K562 (cell line): ENCODE results near the gene GNG7. TPM values are rescaled to one million over a fixed set of nuclear protein-coding genes. Genes with fewer than 3 reads are reported as not detected.

Experiments
- ARHGAP35 ChIP-seq: fragments of 450-650 bp; IDR thresholded peaks from 2 replicates; pipeline ENCODE4 v1.6.1; 2018; ENCODE audit not compliant: partially characterized antibody
- FOXK2 ChIP-seq, 2 experiments: fragments of 450-650 bp; IDR thresholded peaks in 1 of 2; conservative IDR thresholded peaks in 1 of 2; 2 replicates each; pipeline ENCODE4 v1.6.1; 2016; ENCODE audit warnings: low read depth in 2 of 2, mild to moderate bottlenecking in 1 of 2
- HDAC1 ChIP-seq, 2 experiments: fragments of 450-650 bp; IDR thresholded peaks; 2 replicates each; pipeline ENCODE4 v1.6.1; 2016 to 2017; ENCODE audit warnings: inconsistent platforms in 1 of 2, mild to moderate bottlenecking in 1 of 2, moderate library complexity in 1 of 2
- KLF1 ChIP-seq: fragments of 450-650 bp; IDR thresholded peaks from 2 replicates; pipeline ENCODE4 v1.6.1; 2016; ENCODE audit warnings: missing genetic modification characterization, missing compliant biosample characterization
- MAFF ChIP-seq: IDR thresholded peaks from 2 replicates; pipeline ENCODE4 v1.6.1; 2012; ENCODE audit warnings: low read length, improper control_type of control experiment
- MAFK ChIP-seq: IDR thresholded peaks from 2 replicates; pipeline ENCODE4 v1.6.1; 2011; ENCODE audit warnings: low read length, improper control_type of control experiment
- MEF2A ChIP-seq: IDR thresholded peaks from 2 replicates; pipeline ENCODE4 v1.6.1; 2011; ENCODE audit warnings: low read depth, mild to moderate bottlenecking, low read length, moderate library complexity; ENCODE audit not compliant: control insufficient read depth
- MEIS2 ChIP-seq: fragments of 450-650 bp; IDR thresholded peaks from 2 replicates; pipeline ENCODE4 v1.6.1; 2014; ENCODE audit warnings: mild to moderate bottlenecking; ENCODE audit not compliant: partially characterized antibody
- SP1 ChIP-seq: sonication (generic); formaldehyde crosslinking; IDR thresholded peaks from 2 replicates; pipeline ENCODE4 v1.8.1; 2022; ENCODE audit warnings: mild to moderate bottlenecking, missing genetic modification reagents
- ZBTB40 ChIP-seq, 2 experiments: fragments of 450-650 bp in 1 of 2; sonication (generic) in 1 of 2; formaldehyde crosslinking in 1 of 2; IDR thresholded peaks; 2 replicates each; pipeline versions ENCODE4 v1.7.1 to v1.9.0; 2016 to 2022; ENCODE audit warnings: inconsistent platforms in 1 of 2, mild to moderate bottlenecking in 1 of 2, missing genetic modification reagents in 1 of 2
- polyA plus RNA-seq, 8 experiments: library from polyadenylated mRNA; depleted of rRNA in 4 of 8; stranded (reverse) in 5 of 8; unstranded in 3 of 8; fragments of >200 nt; fragmentation: Nextera tagmentation in 2 of 8; fragmentation: Illumina TruSeq in 1 of 8; extraction: Ambion mirVana in 2 of 8; extraction: Trizol in 1 of 8; gene quantifications; 2 replicates each; pipeline versions ENCODE4 v1.2.1 to v1.2.3, GENCODE V29; 2011 to 2014; ENCODE audit warnings: inconsistent platforms in 1 of 8, missing spikeins in 1 of 8
- total RNA-seq, 7 experiments: library from RNA; depleted of rRNA in 6 of 7; stranded (reverse); fragments of >200 nt in 6 of 7; fragmentation: Illumina TruSeq in 2 of 7; extraction: Trizol in 2 of 7; gene quantifications; 2 replicates each; pipeline versions ENCODE4 v1.2.1 to v1.2.3, GENCODE V29; 2011 to 2021; ENCODE audit warnings: low replicate concordance in 1 of 7
- TF ChIP-seq, protein P1 (sequence below): sonication (generic); IDR thresholded peaks from 2 replicates; pipeline ENCODE4 v1.6.1; 2016
- TF ChIP-seq, protein P2 (sequence below): fragments of 450-650 bp; conservative IDR thresholded peaks from 2 replicates; pipeline ENCODE4 v1.6.1; 2016; ENCODE audit warnings: missing genetic modification characterization, low read depth, mild to moderate bottlenecking, missing compliant biosample characterization, moderate library complexity

Gene GNG7
- total and polyA plus RNA-seq, 9 of the 15 experiments (the other 6 are each of a cell fraction or from before 2014, with no cell fraction given), result 0.01 to 0.20 (median 0.06) TPM; not detected in 1

DNA sequence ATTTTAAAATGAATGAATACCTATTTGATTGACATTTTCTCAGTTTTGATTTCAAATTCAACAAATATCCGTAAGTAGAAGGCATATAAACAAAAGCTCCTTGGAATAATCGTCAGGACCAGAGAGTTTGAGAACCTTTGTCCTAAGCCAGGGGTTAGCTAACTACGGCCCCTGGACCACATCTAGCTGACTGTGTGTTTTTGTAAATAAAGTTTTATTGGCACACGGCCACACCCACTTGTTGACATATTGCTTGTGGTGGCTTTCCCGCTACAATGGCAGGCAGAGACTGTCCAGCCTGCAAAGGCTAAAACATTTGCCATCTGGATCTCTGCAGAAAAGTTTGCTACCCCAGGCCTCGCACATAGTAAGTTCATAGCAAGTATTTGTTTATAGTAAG is 83.4 kb downstream of the GNG7 start (continued):
- peak; percentile 99 for TF ChIP-seq ZBTB40 (IDR thresholded peaks at IDR 0.05)
- peak; percentile 99 for TF ChIP-seq ZBTB40 (CRISPR knock-in tag; IDR thresholded peaks at IDR 0.05)
- TF ChIP-seq SP1, result peak; percentile 92
- TF ChIP-seq HDAC1 (IDR thresholded peaks at IDR 0.05), result no peak
- peak; percentile 54; the same call in 1 of the 2 replicates for TF ChIP-seq MAFF
- TF ChIP-seq KLF1 (tag), result peak; percentile 76; the same call in 1 of the 2 replicates
- TF ChIP-seq, protein P1, sequence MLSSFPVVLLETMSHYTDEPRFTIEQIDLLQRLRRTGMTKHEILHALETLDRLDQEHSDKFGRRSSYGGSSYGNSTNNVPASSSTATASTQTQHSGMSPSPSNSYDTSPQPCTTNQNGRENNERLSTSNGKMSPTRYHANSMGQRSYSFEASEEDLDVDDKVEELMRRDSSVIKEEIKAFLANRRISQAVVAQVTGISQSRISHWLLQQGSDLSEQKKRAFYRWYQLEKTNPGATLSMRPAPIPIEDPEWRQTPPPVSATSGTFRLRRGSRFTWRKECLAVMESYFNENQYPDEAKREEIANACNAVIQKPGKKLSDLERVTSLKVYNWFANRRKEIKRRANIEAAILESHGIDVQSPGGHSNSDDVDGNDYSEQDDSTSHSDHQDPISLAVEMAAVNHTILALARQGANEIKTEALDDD, result no peak
- peak; percentile 64 for TF ChIP-seq MEIS2
- TF ChIP-seq FOXK2 (conservative IDR thresholded peaks at IDR 0.05 in 1 of 2, IDR thresholded peaks at IDR 0.05 in 1 of 2; ENCODE audit: low read depth in 2 of 2), result peak; percentile 87
- TF ChIP-seq MEF2A, result no peak
- TF ChIP-seq MAFK, result peak; percentile 51; the same call in 1 of the 2 replicates
- TF ChIP-seq, protein P2, sequence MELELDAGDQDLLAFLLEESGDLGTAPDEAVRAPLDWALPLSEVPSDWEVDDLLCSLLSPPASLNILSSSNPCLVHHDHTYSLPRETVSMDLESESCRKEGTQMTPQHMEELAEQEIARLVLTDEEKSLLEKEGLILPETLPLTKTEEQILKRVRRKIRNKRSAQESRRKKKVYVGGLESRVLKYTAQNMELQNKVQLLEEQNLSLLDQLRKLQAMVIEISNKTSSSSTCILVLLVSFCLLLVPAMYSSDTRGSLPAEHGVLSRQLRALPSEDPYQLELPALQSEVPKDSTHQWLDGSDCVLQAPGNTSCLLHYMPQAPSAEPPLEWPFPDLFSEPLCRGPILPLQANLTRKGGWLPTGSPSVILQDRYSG (tag), result no peak
- TF ChIP-seq ARHGAP35, result no peak
